Measurements from ENCODE around the gene ECHDC1. TPM values are rescaled to one million over a fixed set of nuclear protein-coding genes. Genes with fewer than 3 reads are reported as not detected.

The ECHDC1 gene
- 60.8 and 115 TPM in 2 replicates for total RNA-seq (2014; rRNA removed; shearing (Covaris generic))
- 68.6 and 75.6 TPM in 2 replicates for polyA plus RNA-seq (2016; fragmentation: Nextera tagmentation; extraction: Ambion mirVana)

- in situ Hi-C loops (cut with MboI), result no loop called here
- WGBS, 2 experiments (ENCODE audit: low coverage in 1 of 2, low lambda C conversion rate in 2 of 2, missing lambda C conversion rate in 2 of 2), result 1% methylated on average over 74 of the region's 75 CpGs
- Histone ChIP-seq H3K27ac (peak within 1 kb of the TSS; percentile 78), H4K20me1 (ENCODE audit: insufficient read depth) (no peaks in the 10 kb centered on the region), H3K9me2 (ENCODE audit: insufficient read depth) (no peaks in the 10 kb centered on the region), H3K27me3 (replicated peaks; ENCODE audit: insufficient read depth) (no peaks in the 10 kb centered on the region), H2AFZ (peak within 1 kb of the TSS; percentile 99), H3K36me3 (ENCODE audit: low read depth) (no peaks in the 10 kb centered on the region), H3F3A (ENCODE audit: insufficient read depth) (peaks cover 18% of the 10 kb centered on the region), H3K79me2 (ENCODE audit: insufficient read depth) (peaks cover 95% of the 10 kb centered on the region), H3K4me1 (ENCODE audit: insufficient read depth) (peaks cover 36% of the 10 kb centered on the region), H3K4me3 (peak within 1 kb of the TSS; percentile 96), H3K9ac (peak within 1 kb of the TSS; percentile 92), H3K4me2 (ENCODE audit: unreplicated experiment) (peak within 1 kb of the TSS; percentile 97), H3K9me3 (ENCODE audit: low read depth) (no peaks in the 10 kb centered on the region)
- peak; percentile 88 for DNase-seq
- TF ChIP-seq EZH2 (IDR thresholded peaks at IDR 0.05; ENCODE audit: insufficient read depth, poor library complexity, severe bottlenecking), result no peak
- TF ChIP-seq EZH2phosphoT487 (IDR thresholded peaks at IDR 0.05; ENCODE audit: insufficient read depth, low read depth), result no peak
These were observed at the start of gene ECHDC1 for GRCh38 chr6:127342946-127343808. Gene ECHDC1, minus strand, starts transcription at chr6:127343609. Its CDS starts 12,581 bp downstream, at chr6:127331028.

GRCh38 chr6:127392301-127392700 lies 48.9 kb upstream of the ECHDC1 start:
- Histone ChIP-seq H3K9me3 (ENCODE audit: low read depth) (no peaks in the 10 kb centered on the region), H3K27me3 (replicated peaks; ENCODE audit: insufficient read depth) (no peaks in the 10 kb centered on the region), H2AFZ (no peak overlapping the region), H4K20me1 (ENCODE audit: insufficient read depth) (no peaks in the 10 kb centered on the region), H3K9me2 (ENCODE audit: insufficient read depth) (no peaks in the 10 kb centered on the region), H3F3A (ENCODE audit: insufficient read depth) (no peaks in the 10 kb centered on the region), H3K4me2 (ENCODE audit: unreplicated experiment) (no peak overlapping the region), H3K79me2 (ENCODE audit: insufficient read depth) (no peaks in the 10 kb centered on the region), H3K9ac (no peak overlapping the region), H3K36me3 (ENCODE audit: low read depth) (no peaks in the 10 kb centered on the region), H3K4me3 (no peak overlapping the region), H3K4me1 (ENCODE audit: insufficient read depth) (no peaks in the 10 kb centered on the region), H3K27ac (no peak overlapping the region)
- in situ Hi-C loops (cut with MboI), result no loop called here
- WGBS, 2 experiments (ENCODE audit: low coverage in 1 of 2, low lambda C conversion rate in 2 of 2, missing lambda C conversion rate in 2 of 2), result 95 to 96% methylated on average over 1 of the region's 1 CpG
- TF ChIP-seq EZH2phosphoT487 (IDR thresholded peaks at IDR 0.05; ENCODE audit: insufficient read depth, low read depth) (no peak), EZH2 (IDR thresholded peaks at IDR 0.05; ENCODE audit: insufficient read depth, poor library complexity, severe bottlenecking) (no peak)
- no peak for DNase-seq

GRCh38 chr6:127391094-127391953 lies 47.9 kb upstream of the ECHDC1 start:
- no peak overlapping the region for H3K4me3 ChIP-seq
- WGBS, 2 experiments (ENCODE audit: low coverage in 1 of 2, low lambda C conversion rate in 2 of 2, missing lambda C conversion rate in 2 of 2), result 58 to 60% methylated on average over 5 of the region's 5 CpGs
- no peak overlapping the region for H2AFZ ChIP-seq
- H3K9me3 ChIP-seq (ENCODE audit: low read depth), result no peaks in the 10 kb centered on the region
- H3K79me2 ChIP-seq (ENCODE audit: insufficient read depth), result no peaks in the 10 kb centered on the region
- no peak overlapping the region for H3K27ac ChIP-seq
- H3K36me3 ChIP-seq (ENCODE audit: low read depth), result no peaks in the 10 kb centered on the region
- H3K4me2 ChIP-seq (ENCODE audit: unreplicated experiment), result no peak overlapping the region
- in situ Hi-C loops (cut with MboI), result no loop called here
- no peaks in the 10 kb centered on the region for H3F3A ChIP-seq (ENCODE audit: insufficient read depth)
- H3K4me1 ChIP-seq (ENCODE audit: insufficient read depth), result no peaks in the 10 kb centered on the region
- H3K27me3 ChIP-seq (replicated peaks; ENCODE audit: insufficient read depth), result no peaks in the 10 kb centered on the region
- no peak overlapping the region for H3K9ac ChIP-seq
- H4K20me1 ChIP-seq (ENCODE audit: insufficient read depth), result no peaks in the 10 kb centered on the region
- DNase-seq, result no peak
- TF ChIP-seq EZH2phosphoT487 (IDR thresholded peaks at IDR 0.05; ENCODE audit: insufficient read depth, low read depth), result no peak
- no peak for TF ChIP-seq EZH2 (IDR thresholded peaks at IDR 0.05; ENCODE audit: insufficient read depth, poor library complexity, severe bottlenecking)
- H3K9me2 ChIP-seq (ENCODE audit: insufficient read depth), result no peaks in the 10 kb centered on the region

- H3K4me2 ChIP-seq (ENCODE audit: unreplicated experiment), result no peak overlapping the region
- H2AFZ ChIP-seq, result no peak overlapping the region
- H3K36me3 ChIP-seq (ENCODE audit: low read depth), result no peaks in the 10 kb centered on the region
- H4K20me1 ChIP-seq (ENCODE audit: insufficient read depth), result no peaks in the 10 kb centered on the region
- no peak overlapping the region for H3K27ac ChIP-seq
- DNase-seq, result no peak
- no peak overlapping the region for H3K4me3 ChIP-seq
- no peaks in the 10 kb centered on the region for H3K27me3 ChIP-seq (replicated peaks; ENCODE audit: insufficient read depth)
- no peaks in the 10 kb centered on the region for H3K4me1 ChIP-seq (ENCODE audit: insufficient read depth)
- H3K79me2 ChIP-seq (ENCODE audit: insufficient read depth), result no peaks in the 10 kb centered on the region
- no peaks in the 10 kb centered on the region for H3K9me3 ChIP-seq (ENCODE audit: low read depth)
- H3K9ac ChIP-seq, result no peak overlapping the region
- WGBS, 2 experiments (ENCODE audit: low coverage in 1 of 2, low lambda C conversion rate in 2 of 2, missing lambda C conversion rate in 2 of 2), result 38 to 46% methylated on average over 3 of the region's 3 CpGs
- no peak for TF ChIP-seq EZH2 (IDR thresholded peaks at IDR 0.05; ENCODE audit: insufficient read depth, poor library complexity, severe bottlenecking)
- TF ChIP-seq EZH2phosphoT487 (IDR thresholded peaks at IDR 0.05; ENCODE audit: insufficient read depth, low read depth), result no peak
- in situ Hi-C loops (cut with MboI), result no loop called here
- H3K9me2 ChIP-seq (ENCODE audit: insufficient read depth), result no peaks in the 10 kb centered on the region
- H3F3A ChIP-seq (ENCODE audit: insufficient read depth), result no peaks in the 10 kb centered on the region
These were observed 46.3 kb upstream of the ECHDC1 start for GRCh38 chr6:127389706-127390105.

Data from GM23248 (cell line).